Activated naive CD8-positive, alpha-beta T cell treated with anti-CD3 and anti-CD28 coated beads, Interleukin-2, amount 50 U/mL, for 16 hours (primary cell): ENCODE measurements around the gene ZSCAN23.
A peak's percentile ranks its signal among the peaks of the same experiment; 100 is the strongest.
"Not testable (repeated sequence)": the region's sequence is repeated elsewhere in the genome, so short reads cannot be mapped to it uniquely, and the experiment has no call there.

Experiments used
- DNase-seq: peaks from one replicate; pipeline ENCODE4 v3.0.0-alpha.2; 2020; ENCODE audit warnings: low read depth, low spot score

Gene ZSCAN23

GRCh38 chr6:28442586-28442985 lies 705 bp downstream of the ZSCAN23 start:
- DNase-seq = no peak

GRCh38 chr6:28436404-28436803 lies 6.9 kb downstream of the ZSCAN23 start:
- DNase-seq = no peak

GRCh38 chr6:28433119-28433518 lies 10.2 kb downstream of the ZSCAN23 start:
- DNase-seq = no peak

GRCh38 chr6:28429781-28430180 lies 13.5 kb downstream of the ZSCAN23 start:
- DNase-seq = no peak

- DNase-seq = no peak
These were observed 17.2 kb downstream of the ZSCAN23 start for GRCh38 chr6:28425944-28426541.

- no peak for DNase-seq
These were observed 19.1 kb downstream of the ZSCAN23 start for GRCh38 chr6:28424163-28424562.

GRCh38 chr6:28423546-28423945 lies 19.7 kb downstream of the ZSCAN23 start:
- DNase-seq = no peak

GRCh38 chr6:28413681-28414080 lies 29.6 kb downstream of the ZSCAN23 start:
- DNase-seq = no peak

GRCh38 chr6:28410767-28411166 lies 32.5 kb downstream of the ZSCAN23 start:
- DNase-seq = no peak

- DNase-seq = no peak
These were observed 35.1 kb downstream of the ZSCAN23 start for GRCh38 chr6:28408076-28408802.

- no peak for DNase-seq
These were observed 35.9 kb downstream of the ZSCAN23 start for GRCh38 chr6:28407401-28407800.

GRCh38 chr6:28403923-28404322 lies 39.4 kb downstream of the ZSCAN23 start:
- DNase-seq = not testable (repeated sequence)

GRCh38 chr6:28402197-28402596 lies 41.1 kb downstream of the ZSCAN23 start:
- DNase-seq = no peak

- no peak for DNase-seq
These were observed 42.1 kb downstream of the ZSCAN23 start for GRCh38 chr6:28401172-28401571.

- DNase-seq = no peak
These were observed 43.2 kb downstream of the ZSCAN23 start for GRCh38 chr6:28400122-28400451.

GRCh38 chr6:28399350-28400121 lies 43.8 kb downstream of the ZSCAN23 start, which contains the start of gene ZSCAN12:
Gene ZSCAN12 (minus strand): TSS chr6:28399747. CDS start chr6:28398405, 1,342 bp downstream.
- DNase-seq = peak; percentile 68

GRCh38 chr6:28395918-28396317 lies 47.4 kb downstream of the ZSCAN23 start:
- DNase-seq = no peak

GRCh38 chr6:28393912-28394662 lies 49.2 kb downstream of the ZSCAN23 start:
- no peak for DNase-seq

GRCh38 chr6:28390688-28391087 lies 52.6 kb downstream of the ZSCAN23 start:
- DNase-seq = no peak

GRCh38 chr6:28384143-28384533 lies 59.2 kb downstream of the ZSCAN23 start:
- no peak for DNase-seq

GRCh38 chr6:28383235-28384142 lies 59.8 kb downstream of the ZSCAN23 start:
- peak; percentile 1 for DNase-seq
